SIG-M5 treated with dmso at 0.1 percent for 504 hours (cell line): ENCODE measurements around the gene LRRC56.

ENCODE experiments used
- DNase-seq: peaks from one replicate; lab custom pipeline; 2025; ENCODE audit not compliant: unreplicated experiment; lab: John Stamatoyannopoulos, UW

LRRC56 gene

DNA sequence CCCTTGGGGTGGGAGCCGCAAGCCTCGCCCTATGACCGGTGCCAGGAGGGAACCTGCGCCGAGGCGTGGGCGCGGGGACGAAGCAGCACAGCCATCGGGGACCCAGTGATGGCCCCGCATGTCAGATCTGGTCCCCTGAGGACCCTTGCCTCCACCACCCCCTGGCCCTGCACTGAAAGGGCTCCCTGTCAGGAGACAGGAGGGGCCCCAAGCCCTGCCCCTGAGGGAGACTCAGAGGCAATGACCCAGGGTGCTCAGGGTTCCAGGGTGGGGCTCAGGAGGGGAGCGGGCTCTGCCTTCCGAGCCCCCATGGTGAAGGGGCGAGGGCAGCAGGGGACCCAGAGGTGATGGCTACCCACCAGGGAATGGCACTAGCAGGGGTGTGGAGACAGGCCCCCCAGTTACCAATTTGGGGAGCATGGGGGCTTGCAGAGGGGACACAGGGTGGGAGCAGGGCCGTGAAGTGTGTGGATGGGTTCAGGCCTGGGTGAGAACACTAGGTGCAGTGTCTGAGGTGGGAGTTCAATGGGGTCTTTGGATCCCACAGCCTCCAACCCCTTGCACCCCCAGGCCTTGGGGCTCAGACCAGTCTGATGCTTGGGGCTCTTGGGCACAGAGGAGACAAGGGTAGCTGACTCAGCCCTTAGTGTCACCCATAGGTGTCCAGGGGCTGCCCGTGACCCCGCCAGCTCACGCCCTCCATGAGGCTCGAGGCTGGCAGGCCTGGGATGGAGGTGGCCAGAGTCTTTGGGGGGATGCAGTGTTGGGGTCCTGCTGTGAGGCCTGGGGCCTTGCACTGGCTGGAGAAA, 499 bp downstream of the LRRC56 start:
- DNase-seq, result no peak

DNA sequence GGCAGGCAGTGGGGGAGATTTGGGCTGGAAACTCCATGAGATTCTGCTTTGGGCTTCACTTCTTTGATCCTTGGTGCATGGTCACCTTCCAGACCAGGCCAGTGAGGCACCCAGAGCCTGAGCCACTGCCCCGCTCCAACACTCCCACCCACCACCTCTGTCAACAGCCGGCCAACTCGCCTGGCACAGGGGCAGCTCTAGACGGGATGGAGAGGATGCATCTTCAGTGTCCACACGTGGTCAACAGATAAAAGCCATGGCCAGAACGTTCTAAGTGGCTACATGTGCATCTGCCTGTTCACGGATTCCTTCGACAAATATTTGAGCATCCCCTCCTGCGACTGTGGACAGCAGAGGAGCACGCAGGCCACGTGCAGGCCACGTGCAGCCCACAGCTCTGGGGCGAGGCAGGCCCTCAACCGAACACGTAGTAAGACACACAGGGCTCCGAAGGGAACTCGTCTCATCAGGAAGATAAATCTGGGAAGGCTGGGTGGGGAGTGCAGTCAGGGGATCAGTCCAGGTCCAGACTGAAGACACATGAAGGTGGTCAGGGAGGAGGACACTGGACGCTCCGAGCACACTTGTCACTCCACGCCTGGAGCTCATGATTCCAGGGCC, 1.2 kb downstream of the LRRC56 start:
- no peak for DNase-seq

DNA sequence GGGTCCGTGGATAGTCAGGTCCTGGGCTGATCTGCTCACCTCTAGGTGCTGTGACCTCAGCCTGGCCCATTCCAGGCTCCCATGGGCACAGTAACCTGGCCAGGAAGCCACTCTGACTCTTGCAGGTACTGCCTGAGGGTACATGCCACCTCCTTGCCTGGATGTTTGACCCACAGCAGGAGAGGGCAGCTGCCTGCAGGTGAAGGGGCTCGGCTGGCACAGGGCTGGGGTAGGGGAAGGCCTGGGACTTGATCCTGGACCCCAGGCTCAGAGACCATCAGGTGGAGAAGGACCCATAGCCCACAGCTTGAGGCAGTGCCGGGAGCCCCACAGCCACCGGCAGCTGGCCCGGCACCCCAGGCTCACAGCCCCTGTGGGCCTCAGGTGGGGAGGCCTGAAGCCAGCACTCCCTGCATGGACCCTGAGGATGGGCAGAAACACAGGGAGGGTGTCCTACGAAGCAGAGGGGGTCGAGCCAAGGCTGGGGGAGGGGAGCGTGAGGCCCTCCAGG, 2.7 kb downstream of the LRRC56 start:
- no peak for DNase-seq

DNA sequence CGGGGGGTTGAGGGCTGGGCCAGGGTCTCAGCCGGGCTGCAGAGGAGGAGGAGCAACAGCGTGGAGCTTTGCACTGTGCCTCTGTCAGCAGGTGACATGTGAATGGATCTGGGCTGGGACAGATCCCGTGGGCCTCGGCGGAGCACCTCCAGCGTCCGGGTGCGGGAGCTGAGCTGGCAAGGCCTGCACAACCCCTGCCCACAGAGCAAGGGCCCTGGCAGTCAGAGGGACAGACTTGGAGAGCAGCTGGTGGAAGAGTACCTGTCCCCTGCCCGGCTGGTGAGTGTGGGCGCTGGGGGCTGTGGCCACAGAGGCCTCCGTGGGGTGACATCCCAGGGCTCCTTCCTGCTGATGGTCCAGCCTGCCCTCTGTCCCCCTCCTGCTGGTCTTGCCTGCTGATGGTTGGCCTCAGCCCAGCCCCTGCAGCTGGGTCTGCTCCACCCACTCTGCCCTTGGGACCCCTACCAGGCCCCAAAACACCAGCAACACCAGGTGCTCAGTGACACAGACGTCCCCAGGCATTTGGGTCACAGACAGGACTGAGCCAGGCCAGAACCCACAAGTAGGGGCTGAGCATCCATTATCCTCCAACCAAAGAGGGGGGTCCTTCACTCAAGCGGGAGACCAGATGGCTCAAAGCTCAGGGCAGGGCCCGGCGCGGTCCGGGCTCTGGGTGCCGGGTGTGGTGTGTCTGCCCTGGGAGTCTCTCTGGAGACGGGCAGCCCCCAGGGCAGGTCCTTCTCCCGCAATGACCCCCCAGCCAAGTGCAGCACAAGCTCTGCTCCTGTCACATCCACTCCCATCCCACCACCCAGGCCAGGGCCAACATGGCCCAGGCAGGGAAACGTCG, 3.5 kb downstream of the LRRC56 start:
- DNase-seq, result no peak

DNA sequence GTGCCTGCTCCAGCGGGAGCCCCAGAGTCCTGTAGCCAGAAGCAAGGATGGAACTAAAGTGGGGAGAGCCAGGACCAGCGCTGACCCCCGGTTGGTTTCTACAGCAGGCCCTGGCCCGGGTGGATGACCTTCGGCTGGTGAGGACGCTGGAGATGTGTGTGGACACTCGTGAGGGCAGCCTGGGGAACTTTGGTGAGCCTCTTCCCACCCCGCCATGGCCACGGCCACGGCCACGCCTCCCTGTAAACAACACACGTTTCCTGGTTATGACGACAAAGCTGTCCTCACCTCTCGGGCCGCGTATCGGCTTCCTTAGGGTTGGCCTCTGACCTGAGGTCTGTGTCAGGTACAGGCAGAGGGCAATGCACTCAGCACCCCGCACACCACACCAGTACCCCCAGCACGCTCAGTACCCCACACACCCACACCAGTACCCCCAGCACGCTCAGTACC, 4.1 kb downstream of the LRRC56 start:
- DNase-seq, result no peak

DNA sequence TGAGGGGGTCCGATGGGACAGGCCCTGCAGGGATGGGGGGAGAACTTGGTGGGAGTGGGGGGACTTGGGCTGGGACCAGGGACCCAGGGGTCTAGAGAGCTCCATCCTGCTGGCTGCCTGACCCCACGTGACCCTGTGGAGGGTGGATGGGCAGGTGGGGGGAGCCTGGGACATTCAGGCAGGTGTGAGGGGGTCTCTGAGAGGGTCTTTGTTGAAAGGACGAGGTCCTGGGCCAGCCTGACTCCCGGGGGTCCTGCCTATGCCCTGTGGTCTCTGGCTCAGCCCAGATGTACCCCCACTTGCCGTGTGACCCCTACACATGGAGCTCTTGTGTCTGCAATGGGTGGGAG, 7.5 kb downstream of the LRRC56 start:
- no peak for DNase-seq

DNA sequence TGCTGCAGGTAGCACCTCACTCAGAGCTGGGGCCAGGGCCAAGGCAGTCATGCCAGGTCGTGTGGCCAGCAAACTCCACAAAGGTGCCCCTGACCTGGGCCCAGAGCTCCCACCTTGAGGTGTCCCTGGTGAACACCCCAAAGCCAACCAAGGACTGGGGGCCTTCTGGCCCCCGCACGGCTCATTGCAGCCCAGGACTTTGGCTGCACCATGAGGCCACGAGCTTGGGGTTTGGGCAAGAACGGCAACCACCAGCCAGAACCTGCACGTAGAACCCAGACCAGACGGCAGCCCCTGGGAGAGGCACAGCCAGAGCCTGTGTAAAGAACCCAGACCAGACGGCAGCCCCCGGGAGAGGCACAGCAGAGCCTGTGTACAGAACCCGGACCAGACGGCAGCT, 7.8 kb downstream of the LRRC56 start:
- DNase-seq, result no peak

DNA sequence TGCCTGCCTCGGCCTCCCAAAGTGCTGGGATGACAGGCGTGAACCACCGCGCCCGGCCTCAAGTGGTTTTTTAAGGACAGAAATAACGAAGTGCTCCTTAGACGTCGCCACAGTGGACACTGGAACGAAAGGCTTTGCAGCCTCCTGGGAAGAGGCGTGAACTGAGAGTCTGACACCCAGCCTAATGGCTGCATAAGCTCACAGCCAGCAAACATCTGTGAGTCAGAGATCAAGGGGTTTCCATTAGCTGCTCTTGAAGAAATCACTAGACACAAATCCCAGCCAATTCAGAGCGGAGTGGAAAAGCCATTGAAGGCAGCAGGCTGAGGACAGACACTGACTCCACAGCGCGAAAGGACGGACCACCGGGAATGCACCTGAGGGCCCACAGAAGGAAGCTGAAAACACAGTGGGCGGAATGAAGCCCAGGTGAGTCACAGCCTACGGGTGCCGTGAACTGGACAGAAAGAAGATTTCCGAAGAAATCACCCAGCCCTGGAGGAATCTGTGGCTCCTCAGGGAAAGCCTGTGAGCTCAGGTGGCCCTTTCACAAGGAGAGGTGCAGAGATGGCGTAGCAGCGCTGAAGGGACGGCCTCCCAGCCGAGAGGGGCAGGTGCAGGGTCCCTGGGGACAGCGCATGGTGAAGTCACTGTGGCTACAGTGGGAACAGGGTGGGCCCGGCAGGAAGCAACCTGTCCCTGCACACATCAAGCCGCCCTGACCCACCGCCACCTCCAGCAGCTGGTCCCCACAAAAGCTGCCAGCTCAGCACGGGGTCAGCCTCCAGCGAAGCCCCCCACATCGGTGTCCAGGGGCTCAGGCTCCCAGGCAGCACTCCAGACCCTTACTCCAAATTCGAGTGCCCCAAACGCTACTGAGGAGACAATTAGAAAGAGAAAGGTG, 11.6 kb downstream of the LRRC56 start:
- DNase-seq, result no peak

DNA sequence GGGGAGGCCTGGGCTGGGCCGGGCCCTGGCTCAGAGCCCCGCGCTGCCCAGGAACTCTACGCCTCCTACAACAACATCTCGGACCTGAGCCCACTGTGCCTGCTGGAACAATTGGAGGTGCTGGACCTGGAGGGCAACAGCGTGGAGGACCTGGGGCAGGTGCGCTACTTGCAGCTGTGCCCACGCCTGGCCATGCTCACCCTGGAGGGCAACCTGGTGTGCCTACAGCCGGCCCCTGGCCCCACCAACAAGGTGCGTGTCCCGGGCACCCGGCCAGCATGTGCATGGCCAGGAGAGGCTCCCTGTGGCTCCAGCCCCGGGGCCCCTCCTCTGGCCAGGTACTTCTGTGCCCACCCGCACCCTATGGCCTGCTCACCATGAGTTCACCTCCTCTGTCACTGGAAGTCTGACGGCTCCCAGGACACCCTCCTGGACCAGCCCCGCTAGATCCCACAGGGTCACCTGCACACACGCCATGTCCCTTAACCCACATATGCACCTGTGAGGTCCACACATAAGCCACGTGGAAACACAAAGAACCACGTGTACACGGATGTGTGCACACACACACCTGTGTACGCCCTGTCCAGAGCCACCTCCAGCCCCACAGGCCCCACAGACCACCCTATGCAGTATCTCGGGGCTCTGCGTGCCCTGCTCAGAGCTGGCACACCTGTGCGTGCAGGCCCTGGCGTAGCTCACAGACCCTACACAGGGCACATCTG, 12.9 kb downstream of the LRRC56 start:
- DNase-seq, result no peak

DNA sequence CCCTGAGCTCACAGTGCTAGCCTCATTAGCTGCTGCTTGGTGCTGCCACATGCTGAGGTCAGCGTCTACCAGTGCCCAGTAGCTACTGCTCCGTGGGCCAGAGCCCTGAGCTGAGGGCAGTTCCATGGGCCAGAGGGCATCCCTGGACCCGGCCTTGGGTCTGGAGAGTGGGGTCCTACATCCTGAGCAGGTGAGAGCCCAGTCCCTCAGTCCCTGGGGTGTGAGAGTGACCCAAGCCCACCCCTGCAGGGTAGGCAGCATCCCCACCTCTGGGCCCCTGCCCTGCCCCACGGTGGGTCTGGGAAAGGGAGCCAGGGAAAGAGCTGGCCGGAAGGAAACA, 13.4 kb downstream of the LRRC56 start:
- no peak for DNase-seq

DNA sequence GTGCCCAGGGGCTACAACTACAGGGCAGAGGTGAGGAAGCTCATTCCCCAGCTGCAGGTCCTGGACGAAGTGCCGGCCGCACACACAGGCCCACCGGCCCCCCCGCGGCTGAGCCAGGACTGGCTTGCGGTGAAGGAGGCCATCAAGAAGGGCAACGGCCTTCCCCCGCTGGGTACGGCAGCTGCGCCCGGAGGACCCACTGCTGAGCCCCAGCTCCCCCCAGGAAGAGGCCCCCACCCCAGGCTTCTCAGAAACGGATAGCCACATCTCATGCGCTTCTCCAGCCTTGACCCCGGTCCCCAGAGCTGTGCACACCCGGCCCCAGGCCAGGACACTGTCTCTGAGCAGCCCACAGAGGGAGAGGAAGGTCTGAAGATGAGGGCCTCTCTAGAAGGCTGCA, 13.8 kb downstream of the LRRC56 start:
- DNase-seq, result no peak

DNA sequence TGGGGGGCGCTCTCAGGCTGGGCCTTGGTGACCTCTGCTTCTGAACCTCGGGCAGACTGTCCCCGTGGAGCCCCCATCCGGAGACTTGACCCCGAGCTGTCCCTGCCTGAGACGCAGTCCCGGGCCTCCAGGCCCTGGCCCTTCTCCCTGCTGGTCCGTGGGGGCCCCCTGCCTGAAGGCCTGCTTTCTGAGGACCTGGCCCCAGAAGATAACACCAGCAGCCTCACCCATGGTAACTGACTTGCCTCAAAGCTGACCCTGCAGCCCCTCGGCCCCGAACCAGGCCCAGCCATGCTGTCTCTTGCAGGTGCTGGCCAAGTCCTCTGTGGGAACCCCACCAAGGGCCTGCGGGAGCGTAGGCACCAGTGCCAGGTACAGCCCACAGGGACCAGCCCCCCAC, 14.3 kb downstream of the LRRC56 start:
- no peak for DNase-seq

DNA sequence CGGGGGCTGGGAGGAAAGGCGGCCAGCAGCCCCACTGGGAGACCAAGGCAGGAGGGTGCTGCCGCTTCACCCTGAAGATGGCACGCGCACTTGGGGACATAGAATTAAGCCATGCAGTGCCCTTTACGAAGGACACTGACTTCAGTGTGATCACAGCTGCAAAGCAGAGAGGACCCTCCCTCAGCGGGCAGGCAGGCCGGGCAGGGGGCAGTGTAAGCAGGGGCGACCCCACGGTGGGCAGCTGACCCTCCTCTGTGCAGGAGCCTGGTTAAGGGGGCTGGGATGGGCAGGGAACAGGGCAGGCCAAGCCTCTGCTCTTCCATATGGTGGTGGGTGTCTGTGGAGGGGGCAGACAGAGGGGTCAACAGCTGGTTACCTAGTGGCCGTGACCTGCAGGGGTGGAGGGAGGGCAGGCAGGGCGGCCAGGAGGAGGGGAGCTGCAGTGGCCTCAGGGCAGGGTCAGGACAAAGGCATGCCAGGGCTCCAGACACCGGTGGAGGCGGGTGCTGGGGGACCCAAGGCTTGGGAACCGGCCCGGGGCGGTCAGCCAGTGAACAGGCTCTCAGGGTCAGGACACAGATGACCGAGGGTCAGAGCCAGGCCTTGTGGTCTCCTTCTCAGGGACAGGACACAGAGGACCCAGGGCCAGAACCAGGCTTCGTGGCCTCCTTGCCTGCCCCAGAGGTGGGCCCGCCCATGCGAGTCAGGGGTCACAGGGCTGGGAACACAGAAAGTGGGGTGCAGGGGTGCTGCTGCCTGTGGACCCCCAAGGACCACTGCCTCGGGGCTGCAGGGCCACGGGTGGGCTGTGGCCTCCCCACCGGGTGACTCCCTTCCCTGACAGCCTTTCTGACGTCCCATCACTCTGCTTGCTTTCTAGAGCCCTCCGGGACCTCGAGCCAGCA, 16.0 kb downstream of the LRRC56 start:
- DNase-seq, result no peak

DNA sequence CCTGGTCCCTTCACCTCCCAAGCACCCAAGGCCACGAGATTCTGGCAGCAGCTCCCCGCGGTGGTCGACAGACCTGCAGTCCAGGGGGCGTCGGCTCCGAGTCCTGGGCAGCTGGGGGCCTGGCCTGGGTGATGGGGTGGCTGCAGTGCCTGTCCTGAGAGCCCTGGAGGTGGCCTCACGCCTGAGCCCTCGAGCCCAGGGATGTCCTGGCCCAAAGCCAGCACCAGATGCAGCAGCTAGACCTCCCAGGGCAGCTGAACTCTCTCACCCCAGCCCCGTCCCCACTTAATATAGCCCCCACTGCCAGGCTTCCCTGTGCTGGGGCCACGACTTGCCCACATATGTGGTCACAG, 16.6 kb downstream of the LRRC56 start:
- DNase-seq, result no peak

DNA sequence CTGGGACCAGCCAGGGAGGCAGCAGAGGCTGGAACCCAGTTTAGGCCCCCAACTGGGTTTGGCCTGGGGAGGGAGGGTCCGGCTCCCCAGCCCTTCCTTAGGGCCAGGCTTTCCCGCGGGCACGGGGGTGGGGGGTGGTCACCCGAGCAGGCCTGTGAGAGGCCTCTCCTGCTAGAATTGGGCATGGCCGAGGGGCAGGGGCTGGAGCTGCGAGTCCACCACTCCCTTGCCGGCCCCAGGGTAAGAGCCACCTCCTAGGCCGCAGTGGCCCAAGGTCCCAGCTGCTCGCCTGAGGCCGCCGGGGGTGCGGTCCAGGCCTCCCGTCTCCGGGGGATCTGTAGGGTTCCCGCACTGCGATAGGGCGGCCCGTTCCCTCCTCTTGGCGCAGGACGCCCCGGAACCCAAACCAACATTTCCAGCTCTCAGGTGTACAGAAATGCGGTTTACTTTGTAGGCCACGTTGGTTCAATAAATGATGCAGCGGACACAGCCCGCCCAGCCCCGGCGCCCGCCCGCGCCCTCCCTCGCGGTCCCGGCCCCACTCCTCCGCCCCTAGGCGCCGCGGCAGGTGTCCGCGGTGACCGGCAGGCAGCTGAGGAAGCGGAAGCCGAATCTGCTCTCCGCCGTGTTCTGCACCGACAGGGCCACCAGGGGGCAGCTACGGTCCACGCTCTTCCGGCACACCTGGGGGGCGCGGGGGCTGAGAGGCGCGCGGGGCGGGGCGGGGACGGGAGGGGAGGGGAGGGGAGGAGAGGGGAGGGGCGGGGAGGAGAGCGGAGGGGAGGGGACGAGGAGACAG, 17.3 kb downstream of the LRRC56 start:
- DNase-seq, result peak; percentile 44

DNA sequence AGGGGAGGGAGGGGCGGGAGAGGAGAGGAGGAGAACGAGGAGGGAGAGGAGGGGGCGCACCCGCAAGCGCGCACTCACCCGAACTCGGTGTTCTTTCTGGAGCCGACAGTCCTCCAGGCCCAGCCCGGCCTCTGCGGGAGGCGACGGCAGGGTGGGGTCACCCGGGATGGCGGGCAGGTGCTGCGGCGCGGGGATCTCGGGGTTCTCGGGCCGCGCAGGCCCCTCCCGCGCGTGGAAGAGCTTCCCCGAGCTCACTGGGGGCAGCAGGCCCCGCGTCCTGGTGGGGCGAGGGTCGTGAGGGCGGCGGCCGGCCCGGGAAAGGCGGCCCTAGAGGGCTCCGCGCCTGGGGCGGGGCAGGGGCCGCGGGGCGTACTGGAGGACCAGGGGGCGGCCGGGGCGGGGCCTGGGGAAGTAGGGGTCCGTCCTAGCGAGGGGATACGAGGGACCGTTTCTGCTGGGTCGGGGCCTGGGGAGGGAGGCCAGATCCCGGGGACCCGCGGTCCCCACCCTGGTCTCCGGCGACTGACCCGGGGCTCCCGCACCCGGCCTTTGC, 18.0 kb downstream of the LRRC56 start:
- no peak for DNase-seq

DNA sequence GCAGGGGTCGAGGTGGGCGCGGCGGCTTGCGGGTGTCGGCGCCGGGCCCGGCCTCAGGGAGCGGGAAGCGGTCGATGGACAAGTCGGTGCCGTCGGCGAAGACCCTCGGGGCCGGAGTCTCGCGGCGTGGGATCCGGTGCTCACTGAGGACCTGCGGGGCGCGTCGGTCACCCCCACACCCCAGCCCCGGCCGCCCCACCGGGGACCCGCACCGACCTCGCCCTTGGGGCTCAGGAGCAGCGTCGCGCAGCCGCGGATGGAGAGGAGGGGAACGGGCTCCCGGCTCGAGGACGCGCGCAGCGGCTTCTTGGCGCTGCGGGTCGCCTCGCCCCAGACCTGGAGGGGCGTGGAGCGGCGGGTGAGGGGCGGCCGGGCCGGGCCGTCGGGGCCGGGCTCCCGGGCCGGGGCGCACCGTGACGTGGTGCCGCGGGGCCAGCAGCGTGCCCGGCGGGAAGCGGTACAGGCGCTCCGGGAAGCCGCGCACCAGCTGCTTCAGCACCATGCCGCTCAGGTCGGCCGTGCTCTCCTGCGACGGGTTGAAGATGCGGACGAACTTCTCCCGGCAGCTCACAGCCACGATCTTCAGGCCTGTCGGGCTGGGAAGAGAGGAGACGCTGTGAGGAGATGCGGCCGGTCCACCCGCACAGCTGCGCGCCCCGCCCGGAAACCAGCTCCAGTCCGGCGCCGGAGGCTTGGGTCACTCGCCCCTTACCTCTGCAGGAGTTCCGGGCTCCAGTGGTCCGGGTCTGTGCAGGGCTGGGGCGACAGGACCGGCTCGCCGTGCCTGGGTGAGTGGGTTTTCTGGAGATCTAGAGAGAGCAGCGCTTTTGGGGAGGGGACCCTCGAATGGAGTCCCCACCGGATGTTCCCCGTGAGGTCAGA, 18.7 kb downstream of the LRRC56 start:
- DNase-seq, result no peak
